Activated gamma-delta T cell (primary cell): Measurements from ENCODE around the gene LRRTM4.

Experiments
- DNase-seq: peaks from one replicate; lab custom pipeline; 2025; lab: John Stamatoyannopoulos, UW

Gene LRRTM4

DNA sequence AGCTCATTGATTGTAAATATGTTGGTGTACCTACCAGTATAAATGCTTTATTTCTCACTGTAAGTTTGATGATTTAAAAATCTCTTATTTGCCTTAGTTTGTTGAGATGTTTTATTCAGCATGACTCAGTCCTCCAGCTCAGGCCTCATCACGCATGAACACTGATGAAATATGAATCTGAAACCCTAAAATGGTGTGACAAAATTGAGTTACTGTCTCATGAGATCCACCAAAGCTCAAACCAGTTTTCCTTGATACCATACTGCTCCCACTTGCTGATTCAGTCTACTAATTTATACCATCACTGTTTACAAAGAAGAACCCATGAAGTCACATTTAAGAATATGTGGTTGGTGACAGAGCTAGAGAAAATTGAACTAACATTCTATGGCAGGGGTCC lies 524.9 kb downstream of the LRRTM4 start:
- no peak for DNase-seq

DNA sequence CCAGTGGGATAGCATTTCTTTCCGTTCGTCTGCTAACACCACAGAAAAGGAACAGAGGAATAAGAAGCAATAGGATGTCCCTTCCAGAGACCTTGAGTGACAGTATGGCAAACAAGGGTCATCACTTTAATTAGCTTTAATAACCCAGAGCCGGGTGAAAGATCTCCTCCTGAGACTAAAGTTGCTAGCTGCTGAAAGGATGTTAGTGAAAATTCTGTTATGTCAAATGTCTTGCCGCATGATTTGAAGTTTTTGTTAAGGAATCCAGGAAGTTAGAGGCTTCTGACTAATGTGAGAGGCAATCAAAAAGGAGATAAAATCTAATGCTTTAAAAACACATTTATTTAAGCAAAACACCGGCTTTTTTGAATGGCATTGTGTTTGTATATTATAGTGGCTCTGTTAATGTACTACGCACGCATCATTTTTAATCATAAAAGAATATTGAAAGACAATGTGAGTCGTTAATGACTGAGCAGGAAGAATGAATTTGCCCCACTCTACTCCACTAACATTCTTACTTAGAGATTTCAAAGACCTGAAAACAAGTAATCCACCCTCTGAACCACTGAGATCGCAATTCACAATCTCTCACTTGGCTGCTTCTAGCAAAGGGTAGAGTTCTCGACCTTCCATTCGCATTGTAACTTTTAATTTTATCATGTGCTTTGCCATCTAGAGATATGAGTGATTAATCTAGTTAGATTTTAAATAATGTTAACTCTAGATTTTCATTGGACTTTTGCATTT lies 536.6 kb downstream of the LRRTM4 start:
- DNase-seq, result no peak

DNA sequence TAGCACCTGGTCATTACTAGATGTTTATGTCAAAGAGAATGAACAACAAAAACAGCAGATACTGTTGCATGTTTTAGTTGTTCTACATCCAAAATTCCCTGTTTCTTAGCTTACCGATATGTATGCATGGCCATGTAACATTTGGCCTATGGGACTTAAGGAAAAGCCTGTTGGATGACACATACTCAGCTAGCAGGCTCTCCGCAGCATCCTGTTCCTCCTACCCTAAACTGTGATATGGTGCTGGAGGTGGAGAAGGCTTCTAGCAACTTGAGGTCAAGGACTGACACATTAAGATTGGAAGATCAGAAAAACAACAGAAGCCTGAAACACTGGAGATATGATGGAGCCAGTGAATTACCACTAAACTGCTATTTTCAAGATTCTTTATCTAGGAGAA lies 537.8 kb downstream of the LRRTM4 start:
- no peak for DNase-seq

DNA sequence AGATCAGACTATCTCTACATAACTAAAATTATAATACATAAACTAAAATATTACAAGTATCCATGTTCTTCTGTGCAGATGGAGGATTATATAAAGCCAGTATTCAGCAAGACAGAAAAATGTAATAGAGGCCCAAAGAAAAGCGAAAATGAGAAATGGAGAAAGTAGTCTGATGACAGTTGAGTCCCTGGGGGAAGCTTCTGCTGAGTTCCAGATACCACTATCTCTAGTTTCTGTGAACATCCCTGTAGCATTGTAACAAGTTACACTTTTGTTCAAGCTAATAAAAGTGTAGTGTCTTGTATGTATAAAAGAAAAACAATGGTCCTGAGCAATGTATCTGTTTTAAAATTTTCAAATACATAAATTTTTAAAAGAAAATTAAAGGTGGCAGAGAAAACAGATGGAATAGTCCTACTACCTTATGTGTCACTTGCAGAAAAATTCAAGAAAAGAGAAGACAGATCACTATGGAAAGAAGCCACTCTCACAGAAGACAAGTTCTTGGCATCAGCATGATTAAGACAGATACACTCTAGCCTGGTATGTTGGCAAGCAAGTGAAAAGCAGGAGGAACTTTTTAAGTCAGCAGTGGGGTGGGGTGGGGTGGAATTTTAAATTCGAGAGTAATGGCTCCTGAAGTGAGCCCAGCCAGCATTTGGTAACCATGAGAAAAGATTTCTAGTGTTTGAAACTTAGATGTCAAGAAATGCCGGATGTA lies 541.9 kb downstream of the LRRTM4 start:
- DNase-seq, result no peak

DNA sequence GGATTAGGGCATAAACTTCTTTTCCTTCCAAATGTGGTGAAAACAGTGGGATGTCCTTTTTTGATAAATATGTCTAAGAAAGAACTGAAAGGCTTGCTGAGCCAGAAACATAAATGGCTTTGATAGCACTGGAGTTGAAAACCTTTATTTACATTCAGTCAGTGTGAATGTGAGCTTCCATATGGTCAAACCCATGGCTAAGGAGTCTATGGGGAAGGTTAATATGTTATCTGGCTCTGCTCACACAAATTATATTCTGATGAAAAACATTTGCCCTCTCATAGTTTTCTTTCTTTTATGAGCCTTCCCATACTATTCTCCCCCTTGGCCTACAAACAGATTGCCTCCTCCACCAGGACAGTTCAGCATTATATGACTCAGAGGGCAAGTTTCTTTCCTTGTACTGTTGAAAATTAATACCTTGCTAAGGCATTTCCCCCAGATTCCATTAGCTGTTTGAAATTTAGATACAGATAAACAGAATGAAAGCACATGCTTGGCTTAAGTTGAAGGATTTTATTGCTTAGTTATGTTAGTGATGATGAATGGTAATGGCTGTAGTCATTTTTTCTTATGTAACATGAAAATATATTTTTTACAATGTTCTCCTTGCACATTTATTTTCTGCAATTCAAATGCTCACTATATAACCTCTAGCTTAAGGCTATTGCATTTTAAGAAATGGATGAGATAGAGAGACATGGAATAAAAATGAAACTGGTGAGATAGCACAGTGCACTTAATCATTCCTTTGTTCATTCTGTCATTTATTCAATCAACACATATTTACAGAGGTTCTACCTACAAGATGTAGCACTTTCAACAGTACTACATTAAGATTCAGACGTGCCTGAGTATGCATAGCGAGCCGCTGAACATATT lies 544.1 kb downstream of the LRRTM4 start:
- no peak for DNase-seq

DNA sequence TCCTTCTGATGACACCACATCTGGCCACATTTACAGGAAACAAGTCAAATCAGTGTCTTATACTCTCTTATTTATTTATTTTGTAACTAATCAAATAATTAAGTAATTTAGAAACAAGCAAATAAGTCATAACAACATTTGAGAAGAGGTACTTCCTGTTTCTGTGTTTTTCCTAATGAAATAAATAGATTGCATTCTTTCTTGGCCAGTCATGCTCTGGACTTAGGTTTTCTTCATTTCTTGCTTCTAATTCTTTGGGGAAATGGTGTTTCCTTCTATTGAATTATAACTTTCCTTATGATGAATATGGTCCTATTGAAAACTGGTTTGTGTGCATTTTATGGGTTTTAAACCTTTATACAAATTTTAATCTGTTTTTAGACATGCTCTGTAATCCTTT lies 546.4 kb downstream of the LRRTM4 start:
- DNase-seq, result no peak

DNA sequence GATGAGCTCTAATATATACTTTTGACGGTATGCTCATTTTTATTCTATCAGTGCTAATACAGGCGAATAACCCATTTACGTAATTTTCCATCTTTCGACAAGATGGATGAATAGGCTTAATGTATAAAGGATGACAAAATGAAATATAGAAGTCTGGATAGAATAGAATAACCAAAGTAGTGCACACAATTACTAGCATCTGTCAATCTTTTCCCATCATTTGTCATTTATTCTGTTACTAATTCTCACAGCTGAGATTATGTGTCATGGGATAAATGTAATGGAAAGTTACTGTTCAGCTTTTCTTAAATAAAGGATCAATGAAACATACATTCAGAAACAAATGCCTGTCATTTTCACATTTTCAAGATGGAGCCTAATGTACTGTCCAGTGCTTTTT lies 548.6 kb downstream of the LRRTM4 start:
- DNase-seq, result no peak

DNA sequence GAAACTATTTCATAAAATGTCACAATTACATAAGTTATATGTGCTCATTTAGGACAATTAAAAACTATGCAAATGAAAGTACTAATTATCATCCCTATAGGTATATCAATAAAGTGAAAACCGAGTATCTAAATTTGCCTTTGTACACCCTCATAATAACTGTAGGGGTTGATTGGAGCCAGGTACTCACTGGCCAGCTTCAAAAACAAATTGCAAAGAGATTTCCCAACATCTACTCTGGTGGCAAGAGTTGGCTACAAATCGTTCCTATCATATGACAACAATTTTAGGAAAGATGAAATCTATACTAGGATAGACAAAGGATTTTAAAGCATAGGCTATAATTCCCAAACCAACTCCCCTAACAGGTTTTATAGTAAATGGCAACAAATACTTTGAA lies 556.4 kb downstream of the LRRTM4 start:
- DNase-seq, result no peak

DNA sequence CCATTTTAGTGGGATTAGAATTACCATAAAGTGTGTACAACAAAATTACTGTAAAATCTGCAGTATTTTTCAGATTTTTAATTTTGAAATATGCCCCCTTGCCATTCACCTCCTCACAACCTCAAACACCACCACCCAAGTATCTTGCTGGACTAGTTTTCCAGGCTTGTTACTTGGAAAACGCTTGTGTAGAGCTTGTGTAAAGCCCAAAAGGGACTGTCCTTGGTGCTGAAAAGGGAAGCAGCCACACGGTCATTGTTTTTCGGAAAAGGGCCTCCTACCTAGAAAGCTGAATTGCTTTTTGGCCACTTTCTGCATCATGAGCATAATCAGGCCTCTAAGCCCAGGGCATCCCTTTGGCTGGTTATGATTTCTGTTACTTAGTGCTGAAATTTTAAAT lies 563.4 kb downstream of the LRRTM4 start:
- DNase-seq, result no peak

DNA sequence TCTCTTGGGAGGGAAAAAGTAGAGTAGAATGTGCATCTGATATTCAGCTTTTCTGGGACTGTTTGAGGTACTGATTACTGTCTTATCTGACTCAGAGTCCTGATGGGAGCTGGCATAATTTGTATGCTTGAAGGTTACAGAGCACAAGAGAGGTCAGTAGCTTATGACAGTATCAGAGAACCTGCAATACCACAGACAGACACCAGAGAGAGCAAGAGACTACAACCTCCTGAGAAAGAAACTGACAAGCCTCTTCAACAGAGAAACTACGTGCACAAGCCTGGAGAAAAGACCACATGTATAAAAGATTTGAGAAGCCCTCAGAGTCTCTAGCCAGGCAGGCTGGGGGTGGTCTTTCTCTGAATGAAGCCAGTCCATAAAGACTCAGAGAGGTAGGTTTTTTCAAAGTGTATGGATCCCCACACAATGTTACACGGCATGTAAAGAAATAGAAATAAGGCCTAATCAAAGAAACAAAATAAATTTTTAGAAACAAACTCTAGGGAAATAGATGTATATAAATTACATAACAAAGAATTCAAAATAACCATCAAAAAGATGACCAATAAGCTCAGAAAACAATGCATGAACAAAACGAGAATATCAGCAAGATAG lies 568.3 kb downstream of the LRRTM4 start:
- no peak for DNase-seq

DNA sequence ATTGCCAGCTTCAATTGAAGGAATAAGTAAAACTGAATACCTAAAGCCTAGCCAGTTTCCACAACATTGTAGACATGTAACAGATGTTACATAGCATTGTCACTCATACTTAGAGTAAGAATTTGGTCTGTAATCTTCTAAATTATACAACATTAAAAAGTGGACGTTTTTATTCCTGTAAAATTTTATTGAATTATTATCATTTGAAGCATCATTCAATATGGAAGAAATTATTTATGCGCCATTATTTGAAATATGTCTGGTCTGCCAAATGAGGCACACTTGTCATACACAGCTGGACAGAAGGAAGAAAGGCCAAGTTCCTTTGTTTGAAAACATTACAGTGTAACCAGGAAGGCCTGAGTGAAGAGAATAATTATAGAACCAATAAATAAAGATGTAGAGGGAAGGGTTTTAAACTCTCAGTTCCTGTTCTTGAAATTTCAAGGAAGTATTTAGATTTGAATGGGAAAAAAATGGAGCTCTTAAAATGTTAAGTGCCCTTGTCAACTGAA lies 575.5 kb downstream of the LRRTM4 start:
- DNase-seq, result no peak

DNA sequence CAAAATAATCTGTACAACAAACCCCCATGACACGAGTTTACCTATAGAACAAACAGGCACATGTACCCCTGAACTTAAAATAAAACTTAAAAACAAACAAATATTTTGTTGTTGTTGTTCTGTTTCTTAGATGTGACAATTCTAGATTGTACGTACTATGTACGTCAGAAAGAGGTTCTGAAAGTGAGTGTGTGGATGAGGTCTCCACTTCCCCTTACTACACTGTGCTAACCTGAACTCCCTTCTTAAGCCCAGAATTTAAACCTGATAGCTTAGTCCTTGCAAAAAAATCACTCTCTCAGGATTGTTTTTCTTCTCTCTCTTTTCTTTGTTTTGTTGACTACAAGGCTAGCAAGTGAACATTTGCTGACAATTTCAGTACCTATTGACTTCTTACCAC lies 581.6 kb downstream of the LRRTM4 start:
- DNase-seq, result no peak

DNA sequence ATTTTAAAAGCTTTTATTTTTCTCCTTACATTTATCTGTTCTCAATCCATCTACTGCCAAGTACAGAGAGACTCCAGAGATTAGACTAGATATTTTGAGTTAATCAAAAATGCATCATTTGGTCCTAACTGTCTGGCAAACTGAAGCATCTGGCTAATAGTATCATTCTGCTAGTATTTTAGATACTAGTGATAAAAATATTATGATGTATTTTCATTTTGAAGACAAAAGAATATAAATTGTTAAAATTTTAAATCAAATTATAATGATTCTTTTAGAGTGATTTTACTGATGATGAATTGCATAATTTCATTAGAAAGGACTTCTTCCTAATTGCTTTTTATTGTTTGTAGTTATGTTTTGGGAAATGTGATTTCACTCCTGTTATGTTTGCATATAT lies 584.0 kb downstream of the LRRTM4 start:
- no peak for DNase-seq

DNA sequence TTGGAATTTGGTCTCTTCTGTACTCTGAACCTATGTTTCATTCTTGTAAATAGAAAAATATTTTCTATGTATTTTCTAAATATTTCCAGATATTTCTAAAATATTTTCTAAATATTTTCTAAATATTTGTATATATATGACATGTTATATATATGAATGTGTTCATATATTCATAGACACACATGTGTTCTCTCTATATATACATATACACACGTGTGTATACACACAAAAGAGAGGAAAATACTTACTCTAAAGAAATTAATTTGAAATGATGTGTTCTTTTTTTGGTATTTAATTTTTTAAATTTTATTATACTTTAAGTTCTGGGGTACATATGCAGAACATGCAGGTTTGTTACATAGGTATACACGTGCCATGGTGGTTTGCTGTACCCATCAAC lies 589.6 kb downstream of the LRRTM4 start:
- no peak for DNase-seq

DNA sequence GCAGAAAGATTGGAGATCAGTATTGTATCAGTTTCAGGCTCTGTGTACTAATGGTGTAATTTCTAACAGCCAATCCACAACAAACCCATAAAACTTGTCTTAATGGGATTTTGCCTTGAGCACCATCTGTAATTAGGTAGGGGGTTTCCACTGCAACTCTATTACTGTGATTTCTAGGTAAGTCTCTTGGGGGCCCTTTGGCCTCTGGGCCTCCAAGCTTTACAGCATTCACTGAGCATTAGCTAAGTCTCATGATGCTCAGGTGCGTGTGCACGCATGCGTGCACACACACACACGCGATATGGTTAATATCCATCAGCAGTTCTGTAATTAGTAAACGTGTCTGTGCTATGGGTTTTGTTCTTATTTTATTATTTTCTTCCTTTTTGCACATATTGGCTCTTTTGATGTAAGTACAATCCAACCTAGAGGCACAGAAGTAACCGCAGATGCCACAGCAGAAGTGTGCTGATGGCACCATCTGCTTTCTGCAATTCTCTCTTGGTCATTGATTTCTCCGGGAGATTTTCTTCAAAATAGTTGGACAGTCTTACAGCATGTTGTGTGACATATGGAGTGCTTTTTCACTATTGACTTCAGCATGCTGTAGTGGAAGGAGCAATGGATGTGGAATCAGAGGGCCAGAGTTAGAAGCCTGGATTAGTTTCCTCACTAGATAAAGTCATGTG lies 592.0 kb downstream of the LRRTM4 start:
- DNase-seq, result no peak

DNA sequence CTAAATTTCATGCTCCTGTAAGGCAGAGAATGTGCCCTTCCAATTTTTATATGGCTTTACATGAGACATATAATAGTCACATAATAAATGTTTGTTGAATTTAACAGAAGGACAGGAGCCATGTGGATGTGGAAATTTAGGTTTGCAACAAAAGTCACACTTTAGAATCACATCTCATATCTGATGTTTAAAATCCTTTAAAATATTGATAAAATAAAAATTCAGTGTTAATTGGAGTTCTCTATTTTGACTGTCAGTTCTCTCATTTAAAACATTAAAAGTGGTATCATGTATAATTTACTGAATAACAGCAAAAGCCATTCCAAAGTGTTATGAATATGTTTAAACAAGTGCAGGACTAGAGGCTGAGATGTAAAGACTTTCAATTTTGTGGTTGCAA lies 594.1 kb downstream of the LRRTM4 start:
- no peak for DNase-seq

DNA sequence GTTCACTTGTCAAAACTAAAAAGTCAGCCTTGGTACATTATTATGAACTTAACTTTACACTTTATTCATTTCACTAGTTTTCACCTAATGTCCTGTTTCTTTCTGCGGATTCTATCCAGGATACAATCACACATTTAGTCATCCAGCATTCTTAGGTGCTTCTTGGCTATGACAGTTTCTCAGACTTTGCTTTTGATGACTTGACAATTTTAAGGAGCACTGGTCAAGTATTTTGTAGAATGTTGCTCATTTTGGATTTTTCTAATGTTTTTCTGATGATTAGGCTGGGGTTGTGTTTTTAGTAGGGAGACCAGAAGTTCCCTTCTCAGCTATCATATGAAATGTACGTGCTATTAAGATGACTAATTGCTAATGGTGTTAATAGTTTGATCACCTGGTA lies 601.2 kb downstream of the LRRTM4 start:
- DNase-seq, result no peak

DNA sequence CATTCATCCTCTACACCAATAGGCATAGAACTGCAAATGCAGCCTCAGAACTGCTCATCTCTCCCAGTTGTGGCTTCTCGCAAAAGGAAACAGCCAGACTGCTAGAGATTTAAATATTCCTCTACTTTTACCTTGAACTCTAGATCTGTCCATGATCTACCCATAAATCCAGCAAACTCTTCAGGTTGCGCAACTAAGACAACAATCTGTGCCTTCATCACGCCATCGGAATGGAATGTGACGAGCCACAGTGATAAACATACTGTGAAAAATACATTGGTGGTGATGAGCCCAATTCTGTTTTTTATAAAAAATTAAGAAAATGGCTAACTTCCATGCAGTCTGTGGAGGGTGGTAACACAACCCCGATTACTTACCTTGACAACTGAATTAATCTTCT lies 626.7 kb downstream of the LRRTM4 start:
- no peak for DNase-seq

DNA sequence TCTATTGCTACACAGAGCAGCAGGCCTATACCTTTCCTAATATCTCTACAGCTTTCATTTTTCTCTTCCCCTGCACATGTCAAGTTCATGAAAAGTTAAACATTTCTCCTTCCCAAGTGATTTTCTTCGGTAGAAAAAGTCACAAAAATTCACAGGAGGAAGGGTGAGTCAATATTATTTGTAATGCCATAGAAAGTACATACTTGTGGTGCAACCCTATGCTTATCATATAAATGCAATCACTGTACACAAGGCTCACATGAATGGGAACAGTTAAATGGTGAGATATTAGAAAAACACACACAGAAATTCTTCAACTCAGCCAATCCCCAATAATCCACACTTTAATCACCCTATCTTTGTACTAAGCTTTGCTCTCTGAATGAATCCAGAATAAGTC lies 651.6 kb downstream of the LRRTM4 start:
- no peak for DNase-seq

DNA sequence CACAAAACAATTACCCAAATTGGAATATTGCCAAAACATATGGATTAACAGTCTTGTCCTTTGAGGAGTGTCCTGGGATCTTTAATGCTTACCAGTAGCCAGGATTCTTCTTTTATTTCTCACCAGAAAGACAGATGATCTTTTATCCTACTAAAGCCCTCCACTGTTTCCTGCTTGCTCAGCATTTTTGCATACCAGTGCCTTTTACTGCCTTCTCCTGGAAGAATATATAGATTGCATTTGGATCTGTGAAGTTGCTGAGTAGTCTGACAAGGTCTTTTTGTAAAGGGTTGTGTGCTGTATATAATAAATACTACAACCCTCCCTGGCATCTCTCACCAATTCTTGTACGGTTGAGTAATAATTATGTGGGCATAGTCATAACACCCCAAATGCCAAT lies 652.2 kb downstream of the LRRTM4 start:
- DNase-seq, result no peak

DNA sequence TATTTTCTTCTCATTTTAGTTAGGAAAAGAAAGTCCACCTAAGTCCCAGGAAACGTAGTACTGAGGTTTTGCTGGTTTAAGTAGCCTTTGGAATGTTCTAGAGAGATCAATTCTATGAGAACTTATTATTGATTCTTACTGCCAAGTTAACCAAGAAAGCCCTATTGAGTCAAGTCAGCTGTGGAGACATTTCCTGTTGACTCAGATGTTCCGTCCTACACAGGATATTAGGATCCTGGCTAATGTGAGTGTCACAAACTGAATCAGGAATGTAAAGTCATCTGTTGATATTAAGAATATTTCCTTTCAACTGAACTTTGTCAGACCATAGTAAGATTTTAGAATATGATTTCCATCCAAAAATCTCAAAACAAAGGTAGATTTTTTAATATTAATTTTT lies 654.3 kb downstream of the LRRTM4 start:
- no peak for DNase-seq

DNA sequence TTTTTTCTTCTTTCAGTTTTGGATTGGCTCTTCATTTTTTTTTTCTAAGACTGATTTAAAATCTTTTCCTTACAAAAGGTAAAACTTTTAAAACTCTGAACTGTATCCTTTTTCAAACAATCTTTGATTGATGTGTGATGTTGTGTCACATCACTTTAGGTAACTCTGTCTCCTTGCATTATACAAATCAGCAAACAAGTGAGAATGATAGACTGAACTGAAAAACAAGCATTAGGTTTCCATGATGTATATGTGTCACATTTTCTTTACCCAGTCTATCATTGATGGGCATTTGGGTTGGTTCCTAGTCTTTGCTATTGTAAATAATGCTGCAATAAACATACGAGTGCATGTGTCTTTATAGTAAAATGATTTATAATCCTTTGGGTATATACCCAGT lies 655.7 kb downstream of the LRRTM4 start:
- no peak for DNase-seq
